Keratinocyte (primary cell): ENCODE measurements around the gene RAB3IP. TPM values are rescaled to one million over a fixed set of nuclear protein-coding genes. Genes with fewer than 3 reads are reported as not detected.

ENCODE experiments used
- DNase-seq: peaks from one replicate; pipeline ENCODE4 v3.0.0-alpha.2; 2011; ENCODE audit warnings: low read depth, missing footprints, low spot score
- FAIRE-seq: peaks from 2 replicates; lab custom pipeline; 2011; peaks lifted over from hg19 to GRCh38; lab: Jason Lieb, UNC
- H2AFZ ChIP-seq: 2 replicates; pipeline ENCODE4 v1.6.0; 2012; ENCODE audit warnings: low read length, control low read depth, inconsistent platforms; ENCODE audit not compliant: control insufficient read depth
- H3K27ac ChIP-seq: 2 replicates; pipeline ENCODE4 v1.5.1; 2011; ENCODE audit warnings: low read length; ENCODE audit not compliant: control insufficient read depth, insufficient read depth
- H3K27me3 ChIP-seq: 3 replicates; pipeline ENCODE4 v1.6.0; 2011; ENCODE audit warnings: low read length; ENCODE audit not compliant: control insufficient read depth, insufficient read depth; ENCODE audit errors: extremely low read depth
- H3K36me3 ChIP-seq, 2 experiments: 2 replicates in 1 of 2; 3 replicates in 1 of 2; pipeline ENCODE4 v1.5.1; 2011; ENCODE audit warnings: low read length in 2 of 2, mild to moderate bottlenecking in 1 of 2; ENCODE audit not compliant: control insufficient read depth in 2 of 2, insufficient read depth in 2 of 2; ENCODE audit errors: extremely low read depth in 1 of 2
- H3K4me1 ChIP-seq: 3 replicates; pipeline ENCODE4 v1.5.1; 2011; ENCODE audit warnings: low read length; ENCODE audit not compliant: control insufficient read depth, insufficient read depth; ENCODE audit errors: extremely low read depth
- H3K4me2 ChIP-seq: 3 replicates; pipeline ENCODE4 v1.6.0; 2011; ENCODE audit warnings: low read depth, low read length; ENCODE audit not compliant: control insufficient read depth, insufficient read depth; ENCODE audit errors: extremely low read depth
- H3K4me3 ChIP-seq, 3 experiments: fragments of 200-600 bp in 1 of 3; sonication (generic) in 1 of 3; 2 replicates in 2 of 3; 3 replicates in 1 of 3; pipeline ENCODE4 v1.5.1; 2011 to 2016; ENCODE audit warnings: low read length in 3 of 3, mild to moderate bottlenecking in 3 of 3, control low read depth in 2 of 3, inconsistent platforms in 1 of 3, low read depth in 1 of 3, mixed read lengths in 1 of 3, mixed run types in 1 of 3, moderate library complexity in 1 of 3; ENCODE audit not compliant: control insufficient read depth in 2 of 3, insufficient read depth in 2 of 3; ENCODE audit errors: extremely low read depth in 1 of 3
- H3K79me2 ChIP-seq: 2 replicates; pipeline ENCODE4 v1.6.0; 2012; ENCODE audit warnings: low read length; ENCODE audit not compliant: control insufficient read depth, insufficient read depth
- H3K9ac ChIP-seq: 3 replicates; pipeline ENCODE4 v1.6.0; 2011; ENCODE audit warnings: low read length; ENCODE audit not compliant: control insufficient read depth, insufficient read depth; ENCODE audit errors: extremely low read depth
- H3K9me1 ChIP-seq: 3 replicates; pipeline ENCODE4 v1.6.0; 2011; ENCODE audit warnings: low read length; ENCODE audit not compliant: control insufficient read depth, insufficient read depth; ENCODE audit errors: extremely low read depth
- H3K9me3 ChIP-seq: 2 replicates; pipeline ENCODE4 v1.5.1; 2012; ENCODE audit warnings: low read depth, low read length; ENCODE audit not compliant: control insufficient read depth
- H4K20me1 ChIP-seq: 3 replicates; pipeline ENCODE4 v1.6.0; 2011; ENCODE audit warnings: low read length; ENCODE audit not compliant: control insufficient read depth, insufficient read depth; ENCODE audit errors: extremely low read depth
- CTCF ChIP-seq, 3 experiments: IDR thresholded peaks in 1 of 3; conservative IDR thresholded peaks in 1 of 3; optimal IDR thresholded peaks in 1 of 3; 2 replicates in 2 of 3; 3 replicates in 1 of 3; pipeline versions ENCODE3 to v1.5.1; 2011; ENCODE audit warnings: low read length in 3 of 3, mild to moderate bottlenecking in 3 of 3, moderate library complexity in 2 of 3, control low read depth in 1 of 3, inconsistent platforms in 1 of 3; ENCODE audit not compliant: insufficient read depth in 2 of 3; ENCODE audit errors: extremely low read depth in 1 of 3
- EZH2 ChIP-seq: IDR thresholded peaks from one replicate; pipeline ENCODE4 v1.6.1; 2012; ENCODE audit warnings: inconsistent platforms, mild to moderate bottlenecking, low read length, moderate library complexity
- dilution Hi-C: fragments of 300-500 bp; cut with MboI; formaldehyde crosslinking; loops from one replicate; pipeline ENCODE4 v1.7.0; 2020; ENCODE audit warnings: low sequenced_read_pairs; ENCODE audit not compliant: extremely low pct_ligation_motif_present
- polyA plus RNA-seq, 5 experiments: library from polyadenylated mRNA; depleted of rRNA in 3 of 5; stranded (reverse) in 3 of 5; stranded (forward) in 1 of 5; unstranded in 1 of 5; fragments of >200 nt; gene quantifications; 1 replicate in 1 of 5; 2 replicates in 3 of 5; 3 replicates in 1 of 5; pipeline versions ENCODE4 v1.2.1 to v1.2.3, GENCODE V29; 2011 to 2012; ENCODE audit warnings: missing spikeins in 2 of 5, low read depth in 1 of 5, low replicate concordance in 1 of 5

RAB3IP gene
- polyA plus RNA-seq, 1 donor (not counting 4 experiments of a cell fraction or from before 2014, with no cell fraction given), result 30.6 TPM

DNA sequence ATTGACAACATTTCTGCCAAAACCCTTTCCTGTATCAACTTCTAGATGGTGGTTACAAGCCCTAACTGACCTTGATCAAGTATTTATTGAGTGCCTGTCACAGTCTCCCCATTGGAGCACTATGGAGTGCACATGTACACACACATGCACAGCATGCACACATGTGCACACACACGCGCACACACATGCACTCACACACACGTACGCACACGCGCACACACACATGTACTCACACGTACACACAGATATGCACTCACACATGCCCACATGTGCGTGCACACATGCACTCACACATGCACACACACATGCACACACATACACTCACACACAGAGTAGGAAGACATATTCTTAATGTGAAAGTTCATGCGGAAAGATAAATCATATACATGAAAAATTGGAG is 130.0 kb downstream of the RAB3IP start:
- Histone ChIP-seq H3K9me1 (no peaks in the 10 kb centered on the region), H3K9me3 (no peaks in the 10 kb centered on the region), H3K4me2 (no peak overlapping the region), H3K27me3 (no peaks in the 10 kb centered on the region), H3K27ac (no peak overlapping the region), H3K4me3 (no peak overlapping the region), H3K36me3 (no peaks in the 10 kb centered on the region), H2AFZ (no peak overlapping the region), H3K4me1 (peaks cover 7% of the 10 kb centered on the region), H4K20me1 (no peaks in the 10 kb centered on the region), H3K9ac (no peak overlapping the region), H3K79me2 (no peaks in the 10 kb centered on the region)
- FAIRE-seq (no peak), DNase-seq (no peak)
- no peak for TF ChIP-seq EZH2
- no peak for TF ChIP-seq CTCF (optimal IDR thresholded peaks at IDR 0.05 in 1 of 3, IDR thresholded peaks at IDR 0.05 in 1 of 3, conservative IDR thresholded peaks at IDR 0.05 in 1 of 3; ENCODE audit: extremely low read depth in 1 of 3, insufficient read depth in 2 of 3, low read length in 3 of 3)
- dilution Hi-C loops, result no loop called here

- H3K4me1 ChIP-seq, result peaks cover 8% of the 10 kb centered on the region
- no peak overlapping the region for H3K4me3 ChIP-seq
- dilution Hi-C loops, result no loop called here
- no peak overlapping the region for H3K27ac ChIP-seq
- FAIRE-seq (no peak), DNase-seq (no peak)
- H3K9me1 ChIP-seq, result no peaks in the 10 kb centered on the region
- no peaks in the 10 kb centered on the region for H4K20me1 ChIP-seq
- no peaks in the 10 kb centered on the region for H3K79me2 ChIP-seq
- H2AFZ ChIP-seq, result no peak overlapping the region
- no peaks in the 10 kb centered on the region for H3K27me3 ChIP-seq
- no peaks in the 10 kb centered on the region for H3K9me3 ChIP-seq
- H3K36me3 ChIP-seq, result no peaks in the 10 kb centered on the region
- no peak for TF ChIP-seq EZH2
- no peak overlapping the region for H3K9ac ChIP-seq
- peak overlapping the region; percentile 11 for H3K4me2 ChIP-seq
Measured at GRCh38 chr12:69872804-69873203, 134.1 kb downstream of the RAB3IP start.

Other genes starting within 250 kb of the RAB3IP start
- gene CCT2, start 153.4 kb upstream of the RAB3IP start, polyA plus RNA-seq, result 258 to 365 TPM (median 302 TPM) in 3 replicates
- not detected in 3 replicates for gene LRRC10, start 128.0 kb upstream of the RAB3IP start, polyA plus RNA-seq
- gene BEST3, start 39.6 kb upstream of the RAB3IP start, polyA plus RNA-seq, result 0.03 to 0.07 TPM (median 0.06 TPM) in 3 replicates
- 0.15 to 0.94 TPM (median 0.39 TPM) in 3 replicates for gene MYRFL, start 86.4 kb downstream of the RAB3IP start, polyA plus RNA-seq